Brain microvascular endothelial cell (primary cell): ENCODE results near the gene UBE2Z.

Experiments used
- DNase-seq: peaks from one replicate; pipeline ENCODE4 v3.0.0-alpha.2; 2020
- H3K27ac ChIP-seq: fragments of 250-450 bp; sonication (Bioruptor Pico); 2 replicates; pipeline ENCODE4 v1.5.1; 2020; ENCODE audit warnings: mild to moderate bottlenecking, moderate library complexity
- H3K27me3 ChIP-seq: fragments of 250-450 bp; sonication (Bioruptor Pico); replicated peaks from 2 replicates; pipeline ENCODE4 v1.5.1; 2020; ENCODE audit warnings: mild to moderate bottlenecking
- H3K36me3 ChIP-seq: fragments of 250-450 bp; sonication (Bioruptor Pico); replicated peaks from 2 replicates; pipeline ENCODE4 v1.5.1; 2020; ENCODE audit warnings: mild to moderate bottlenecking
- H3K4me3 ChIP-seq: 2 replicates; pipeline ENCODE4 v1.5.1; 2011; ENCODE audit warnings: low read depth, mild to moderate bottlenecking, control low read depth, low read length, moderate library complexity
- CTCF ChIP-seq: IDR thresholded peaks from 2 replicates; pipeline ENCODE4 v1.5.1; 2011; ENCODE audit warnings: low read depth, mild to moderate bottlenecking, moderate library complexity, low read length, control low read depth, inconsistent platforms; ENCODE audit errors: missing control alignments
- in situ Hi-C: cut with HindIII; loops from 2 replicates; pipeline ENCODE4 v1.10.0; 2017; ENCODE audit warnings: low sequenced_read_pairs, low pct_ligation_motif_present

UBE2Z gene

DNA sequence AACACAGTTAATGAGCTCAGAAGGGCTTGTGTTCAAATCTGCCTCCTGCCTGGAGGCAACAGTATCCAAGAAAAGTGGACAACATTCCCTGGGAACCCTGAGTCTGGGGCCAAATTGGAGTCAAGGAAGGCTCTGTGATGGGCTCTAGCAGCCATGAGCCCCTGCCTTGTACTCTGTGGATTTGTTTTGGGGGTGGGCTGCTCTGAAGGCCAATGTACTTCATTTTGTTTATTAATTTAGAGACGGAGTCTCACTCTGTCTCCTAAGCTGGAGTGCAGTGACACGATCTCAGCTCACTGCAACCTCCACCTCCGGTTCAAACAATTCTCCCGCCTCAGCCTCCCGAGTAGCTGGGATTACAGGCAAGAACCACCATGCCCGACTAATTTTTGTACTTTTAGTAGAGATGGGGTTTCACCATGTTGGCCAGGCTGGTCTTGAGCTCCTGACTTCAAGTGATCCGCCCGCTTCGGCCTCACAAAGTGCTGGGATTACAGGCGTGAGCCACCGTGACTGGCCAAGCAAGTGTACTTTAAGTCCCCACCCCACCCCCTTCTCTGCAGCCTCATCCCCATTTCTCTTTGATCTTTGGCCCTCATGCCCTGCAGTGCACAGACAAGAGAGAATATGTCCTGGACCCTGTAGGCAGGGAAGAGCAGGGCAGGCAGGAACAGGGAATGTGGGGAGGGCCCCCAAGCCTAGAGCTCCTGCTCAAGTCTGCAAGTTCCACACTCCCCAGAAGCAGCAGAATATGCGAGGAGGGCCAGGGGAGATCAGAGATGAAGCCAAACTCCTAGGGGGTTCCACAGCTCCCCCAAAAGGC is 62.9 kb downstream of the UBE2Z start:
- Histone ChIP-seq H3K27me3 (no peaks in the 10 kb centered on the region), H3K4me3 (no peak overlapping the region), H3K36me3 (no peaks in the 10 kb centered on the region), H3K27ac (no peak overlapping the region)
- in situ Hi-C loops, result no loop called here
- no peak for TF ChIP-seq CTCF
- no peak for DNase-seq

DNA sequence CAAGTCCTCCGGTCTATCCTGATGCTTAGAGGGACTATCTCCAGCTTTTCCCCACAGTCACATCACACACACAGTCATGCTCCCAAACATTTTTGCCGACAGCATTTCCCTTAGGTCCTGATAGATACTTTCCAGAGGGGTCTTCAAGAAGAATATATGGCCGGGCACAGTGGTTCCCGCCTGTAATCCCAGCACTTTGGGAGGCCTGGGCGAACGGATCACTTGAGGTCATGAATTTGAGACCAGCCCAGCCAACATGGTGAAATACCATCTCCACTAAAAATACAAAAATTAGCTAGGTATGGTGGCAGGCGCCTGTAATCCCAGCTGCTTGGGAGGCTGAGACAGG is 64.5 kb downstream of the UBE2Z start:
- Histone ChIP-seq H3K4me3 (peak overlapping the region; percentile 3), H3K27ac (peak overlapping the region; percentile 94), H3K36me3 (no peaks in the 10 kb centered on the region), H3K27me3 (no peaks in the 10 kb centered on the region)
- no peak for DNase-seq
- in situ Hi-C loops, result no loop called here
- TF ChIP-seq CTCF, result no peak

GRCh38 chr17:48973806-48974205 is 65.6 kb downstream of the UBE2Z start:
- no peak for TF ChIP-seq CTCF
- no peaks in the 10 kb centered on the region for H3K36me3 ChIP-seq
- in situ Hi-C loops, result no loop called here
- H3K4me3 ChIP-seq, result no peak overlapping the region
- DNase-seq, result no peak
- H3K27me3 ChIP-seq, result no peaks in the 10 kb centered on the region
- no peak overlapping the region for H3K27ac ChIP-seq
